Epithelial cell of esophagus (primary cell): Measurements from ENCODE around the gene JUND.

ENCODE experiments used
- DNase-seq: peaks from one replicate; pipeline ENCODE4 v3.0.0; 2010; ENCODE audit warnings: low read depth
- H3K4me3 ChIP-seq: 2 replicates; pipeline ENCODE4 v1.5.1; 2011; ENCODE audit warnings: mild to moderate bottlenecking, low read length, control low read depth
- TF ChIP-seq, protein P1 (sequence below): IDR thresholded peaks from 2 replicates; pipeline ENCODE4 v1.5.1; 2011; ENCODE audit warnings: low read depth, mild to moderate bottlenecking, low read length, control low read depth, inconsistent platforms; ENCODE audit not compliant: insufficient read depth; ENCODE audit errors: missing control alignments

JUND gene

DNA sequence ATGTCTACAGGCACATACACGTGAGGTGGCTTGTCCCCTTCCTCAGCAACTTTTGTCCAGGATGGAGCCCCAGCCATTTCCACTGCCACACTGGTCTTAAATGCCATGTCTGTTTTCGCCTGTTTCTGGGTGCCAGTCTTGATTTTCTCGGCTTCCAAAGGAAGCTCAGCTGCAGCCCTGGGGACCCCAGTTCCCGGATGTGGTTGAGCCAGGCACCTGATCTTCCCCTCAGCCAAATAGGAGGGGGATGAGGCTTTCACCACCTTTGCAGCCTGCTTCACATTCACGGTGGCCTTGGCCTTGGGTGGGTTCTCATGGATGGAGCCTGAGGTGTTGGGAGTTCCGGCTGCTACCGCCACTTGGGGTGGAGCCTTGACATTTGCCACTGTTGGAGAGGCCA, 15.8 kb downstream of the JUND start:
- DNase-seq, result no peak
- TF ChIP-seq, protein P1, sequence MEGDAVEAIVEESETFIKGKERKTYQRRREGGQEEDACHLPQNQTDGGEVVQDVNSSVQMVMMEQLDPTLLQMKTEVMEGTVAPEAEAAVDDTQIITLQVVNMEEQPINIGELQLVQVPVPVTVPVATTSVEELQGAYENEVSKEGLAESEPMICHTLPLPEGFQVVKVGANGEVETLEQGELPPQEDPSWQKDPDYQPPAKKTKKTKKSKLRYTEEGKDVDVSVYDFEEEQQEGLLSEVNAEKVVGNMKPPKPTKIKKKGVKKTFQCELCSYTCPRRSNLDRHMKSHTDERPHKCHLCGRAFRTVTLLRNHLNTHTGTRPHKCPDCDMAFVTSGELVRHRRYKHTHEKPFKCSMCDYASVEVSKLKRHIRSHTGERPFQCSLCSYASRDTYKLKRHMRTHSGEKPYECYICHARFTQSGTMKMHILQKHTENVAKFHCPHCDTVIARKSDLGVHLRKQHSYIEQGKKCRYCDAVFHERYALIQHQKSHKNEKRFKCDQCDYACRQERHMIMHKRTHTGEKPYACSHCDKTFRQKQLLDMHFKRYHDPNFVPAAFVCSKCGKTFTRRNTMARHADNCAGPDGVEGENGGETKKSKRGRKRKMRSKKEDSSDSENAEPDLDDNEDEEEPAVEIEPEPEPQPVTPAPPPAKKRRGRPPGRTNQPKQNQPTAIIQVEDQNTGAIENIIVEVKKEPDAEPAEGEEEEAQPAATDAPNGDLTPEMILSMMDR, result no peak
- H3K4me3 ChIP-seq, result no peak overlapping the region

DNA sequence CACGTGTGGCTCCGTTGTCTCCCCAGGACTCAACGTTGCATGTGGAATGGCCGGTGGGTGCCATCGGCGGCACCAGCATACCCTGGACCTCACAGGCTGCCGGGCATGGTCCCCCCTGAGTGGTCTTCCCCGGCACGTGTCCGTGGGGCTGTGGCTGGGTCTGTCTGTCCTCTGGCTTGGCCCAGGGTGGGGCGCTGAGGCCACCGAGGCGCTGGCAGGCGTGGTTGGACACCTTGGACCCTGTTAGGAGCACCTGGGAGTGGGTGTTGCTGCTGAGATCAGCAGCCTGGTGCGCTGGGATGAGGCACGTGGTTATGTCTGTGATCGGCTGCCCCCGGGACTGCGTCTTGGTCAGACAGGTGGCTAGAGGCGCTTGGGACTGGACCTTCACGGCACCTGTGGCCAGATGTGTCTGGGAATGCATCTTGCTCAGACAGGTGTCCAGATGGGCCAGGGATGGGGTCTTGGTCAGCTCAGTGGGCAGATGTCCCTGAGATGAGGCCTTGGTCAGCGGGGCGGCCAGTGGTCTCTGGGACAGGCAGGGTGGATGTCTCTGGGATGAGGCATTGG, 16.4 kb downstream of the JUND start:
- H3K4me3 ChIP-seq, result no peak overlapping the region
- TF ChIP-seq, protein P1, result no peak
- no peak for DNase-seq

DNA sequence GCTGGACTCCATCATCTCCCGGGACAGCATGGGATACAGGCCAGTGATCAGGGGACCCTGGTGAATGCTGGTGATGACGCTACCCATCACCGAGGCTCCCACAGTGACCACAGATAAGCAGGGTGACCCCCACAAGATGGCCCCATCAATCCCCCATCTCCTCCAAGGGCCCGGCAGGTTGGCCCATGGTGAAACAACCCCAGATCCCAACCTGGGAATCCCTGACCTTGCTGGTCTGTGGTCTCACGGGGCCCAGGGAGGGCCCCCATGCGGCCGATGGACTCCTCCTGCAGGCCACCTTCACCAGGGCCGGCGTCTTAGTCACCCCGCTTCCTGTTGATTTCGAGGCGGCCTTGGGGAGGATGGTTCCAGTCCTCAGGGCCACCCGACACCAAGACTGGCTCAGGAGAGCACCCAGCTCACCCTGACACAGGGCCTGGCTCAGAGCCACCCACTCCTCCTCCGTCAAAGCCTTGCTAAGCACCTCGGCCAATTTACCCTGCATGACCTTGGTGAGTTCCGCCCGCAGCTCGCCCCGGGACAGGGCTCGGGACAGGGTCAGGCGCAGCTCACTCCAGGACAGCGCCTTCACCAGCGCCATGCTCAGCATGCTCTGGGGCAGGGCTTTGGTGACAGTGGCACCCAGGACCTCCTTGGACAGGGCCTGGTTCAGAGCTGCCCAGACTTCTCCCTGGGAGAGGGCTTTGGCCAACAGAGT, 17.1 kb downstream of the JUND start:
- DNase-seq, result no peak
- no peak overlapping the region for H3K4me3 ChIP-seq
- TF ChIP-seq, protein P1, result no peak

DNA sequence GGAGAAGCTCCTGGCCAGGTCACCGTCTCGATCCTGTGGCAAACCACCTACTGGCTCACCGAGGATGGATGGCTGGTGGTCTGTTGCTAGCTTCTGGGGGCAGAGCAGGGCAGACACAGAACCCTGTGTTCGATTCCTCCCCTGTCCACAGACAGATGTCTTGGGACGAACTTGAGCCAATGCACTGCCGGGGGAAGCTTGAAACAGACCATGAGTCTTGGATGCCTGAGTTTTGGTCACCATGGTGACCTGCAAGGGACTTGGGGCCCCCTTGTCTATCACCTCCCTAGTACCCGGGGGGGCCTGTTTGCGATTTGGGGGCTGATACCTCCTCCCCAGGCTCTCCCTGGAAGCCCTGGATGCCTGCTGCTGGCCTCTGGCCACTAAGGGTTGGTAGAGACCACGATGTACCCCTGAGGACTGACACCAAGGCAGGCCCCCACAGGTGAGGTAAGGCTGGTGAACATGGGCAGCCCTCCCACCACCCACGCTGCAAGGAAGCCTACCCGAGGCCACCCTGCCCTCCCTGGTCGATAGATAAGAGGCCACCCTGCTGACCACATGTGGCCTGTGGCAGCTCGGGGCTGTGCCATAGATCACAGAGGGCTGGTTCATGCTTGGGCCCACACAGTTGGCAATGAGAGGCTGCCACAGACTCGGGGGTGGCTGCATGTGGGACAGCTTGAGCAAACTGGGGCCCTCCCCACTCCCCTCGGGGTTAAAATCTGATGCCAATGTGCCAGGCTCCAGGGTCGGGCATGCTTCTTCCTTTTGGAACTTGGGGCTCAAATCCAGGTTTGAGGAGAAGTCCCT, 17.9 kb downstream of the JUND start:
- TF ChIP-seq, protein P1, result no peak
- no peak for DNase-seq
- no peak overlapping the region for H3K4me3 ChIP-seq

DNA sequence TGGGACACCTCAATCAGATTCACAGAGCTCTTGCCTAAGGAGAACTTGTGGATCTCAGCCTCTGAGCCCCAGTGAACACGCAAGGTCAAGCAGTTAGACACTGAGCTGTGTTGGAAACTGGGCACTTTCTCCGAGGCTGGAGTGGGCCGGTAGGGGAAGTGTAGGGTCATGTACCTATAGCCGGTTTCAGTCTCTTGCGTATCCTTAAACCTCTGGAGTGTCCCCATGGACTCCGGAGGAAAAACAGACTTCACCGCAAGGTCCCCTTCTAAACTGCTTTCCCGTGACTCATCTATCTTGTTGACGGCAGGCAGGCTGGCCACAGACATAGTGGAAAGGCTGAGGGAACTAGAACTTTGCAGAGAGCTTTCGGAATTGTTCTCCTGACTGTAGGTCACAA, 18.5 kb downstream of the JUND start:
- no peak for DNase-seq
- H3K4me3 ChIP-seq, result no peak overlapping the region
- TF ChIP-seq, protein P1, result no peak

DNA sequence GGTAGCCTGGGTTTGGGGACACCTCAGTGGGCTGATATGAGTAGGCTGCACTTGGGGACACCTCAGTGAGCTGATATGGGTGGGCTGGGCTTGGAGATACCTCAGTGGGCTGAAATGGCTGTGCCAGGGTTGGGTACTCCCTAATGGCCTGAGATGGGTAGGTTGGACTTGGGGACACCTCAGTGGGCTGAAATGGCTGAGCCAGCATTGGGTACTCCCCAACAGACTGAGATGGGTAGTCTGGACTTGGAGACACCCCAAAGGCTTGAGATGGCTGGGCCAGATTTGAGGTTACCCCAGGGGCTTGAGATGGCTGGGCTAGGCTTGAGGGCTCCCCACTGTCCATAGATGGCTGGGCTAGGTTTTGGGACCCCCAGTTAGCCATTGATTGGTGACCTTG, 19.3 kb downstream of the JUND start:
- TF ChIP-seq, protein P1, result no peak
- no peak overlapping the region for H3K4me3 ChIP-seq
- no peak for DNase-seq
